Motor neuron (in vitro differentiated cells): ENCODE measurements around the gene AARS1. TPM values are rescaled to one million over a fixed set of nuclear protein-coding genes. Genes with fewer than 3 reads are reported as not detected.
"Not testable (repeated sequence)": the region's sequence is repeated elsewhere in the genome, so short reads cannot be mapped to it uniquely, and the experiment has no call there.

Experiments
- ATAC-seq, 8 experiments: fragments of 200-7000 bp; cut with Tn5 transposase; replicated peaks in 6 of 8; 2 replicates each; pipeline ENCODE4 v1.8.0; 2021; ENCODE audit warnings: mild to moderate bottlenecking in 8 of 8, moderate library complexity in 8 of 8
- H3K27ac ChIP-seq, 2 donors: fragments of 250-450 bp; sonication (Bioruptor Pico); 2 replicates each; pipeline ENCODE4 v1.9.0; 2021; ENCODE audit warnings: antibody characterized with exemption in 2 of 2, mild to moderate bottlenecking in 2 of 2, moderate library complexity in 1 of 2
- H3K4me1 ChIP-seq, 2 donors: fragments of 250-450 bp; sonication (Bioruptor Pico); replicated peaks in 1 of 2; 2 replicates each; pipeline ENCODE4 v1.6.1; 2021; ENCODE audit warnings: antibody characterized with exemption in 2 of 2, mild to moderate bottlenecking in 2 of 2, moderate library complexity in 1 of 2
- H3K4me3 ChIP-seq, 5 donors: fragments of 250-450 bp; sonication (Bioruptor Pico); 2 replicates each; pipeline ENCODE4 v1.9.0; 2021; ENCODE audit warnings: antibody characterized with exemption in 5 of 5, mild to moderate bottlenecking in 5 of 5, moderate library complexity in 4 of 5
- WGBS, 10 experiments: fragments of 450-650 bp; shearing (Covaris generic); methylation state at CpG; one replicate each; pipeline ENCODE4 v1.0.0; 2022; 5-methylcytosine and 5-hydroxymethylcytosine counted together
- in situ Hi-C, 9 experiments: fragments of 400-800 bp; cut with MboI; loops; one replicate each; pipeline ENCODE4 v1.15.0; 2021; ENCODE audit warnings: low sequenced_read_pairs in 9 of 9, low pct_unique_long_range_greater_than_20kb in 2 of 9; ENCODE audit not compliant: unreplicated experiment in 9 of 9
- total RNA-seq, 8 experiments: library from RNA; unstranded; fragments of 300-600 nt; gene quantifications; 2 replicates each; pipeline versions ENCODE4 v1.2.3 to v1.2.4, GENCODE V29; 2022

AARS1 gene
- total RNA-seq, 8 experiments from 2014 or later, result 78.9 to 198 (median 137) TPM

- in situ Hi-C loops, H3K4me1 ChIP-seq, H3K4me3 ChIP-seq, H3K27ac ChIP-seq, ATAC-seq: not testable (repeated sequence)
- WGBS, 10 experiments, result no CpG with 5 or more reads among the region's 29 CpGs
These were observed 85.3 kb downstream of the AARS1 start for GRCh38 chr16:70204010-70204409.

GRCh38 chr16:70203508-70203907 lies 85.8 kb downstream of the AARS1 start:
- WGBS, 10 experiments, result 50 to 67% (median 50%) methylated on average over 1 of the region's 7 CpGs; no CpG with 5 or more reads in 7 of the 10 experiments

More at GRCh38 chr16:70203508-70203907, 85.8 kb downstream of the AARS1 start:
- H3K4me1 ChIP-seq, ATAC-seq, H3K27ac ChIP-seq, in situ Hi-C loops, H3K4me3 ChIP-seq: not testable (repeated sequence)

Other genes with a start within 250 kb of the AARS1 start
- 10 to 100 TPM; 11.2 to 49.0 (median 16.1) TPM for gene PDPR, start 175.2 kb downstream of the AARS1 start, total RNA-seq
- 1 to 10 TPM in 5 of 8 experiments, under 1 TPM in 3; 0.49 to 4.7 (median 1.2) TPM for gene CLEC18C, start 115.7 kb downstream of the AARS1 start, total RNA-seq
- gene EXOSC6, start 37.6 kb downstream of the AARS1 start, total RNA-seq, result 10 to 100 TPM; 20.6 to 35.2 (median 21.3) TPM
- 10 to 100 TPM; 18.8 to 37.4 (median 29.5) TPM for gene DDX19B, start 9.7 kb upstream of the AARS1 start, total RNA-seq
- gene DDX19A, start 57.4 kb upstream of the AARS1 start, total RNA-seq, result 10 to 100 TPM; 29.0 to 54.7 (median 41.0) TPM
- 10 to 100 TPM; 14.2 to 35.6 (median 22.0) TPM for gene ST3GAL2, start 149.6 kb upstream of the AARS1 start, total RNA-seq
- 10 to 100 TPM in 2 of 8 experiments, 1 to 10 TPM in 6; 4.4 to 18.2 (median 7.6) TPM for gene FCSK, start 165.1 kb upstream of the AARS1 start, total RNA-seq
- gene COG4, start 234.0 kb upstream of the AARS1 start, total RNA-seq, result 10 to 100 TPM; 43.4 to 84.9 (median 53.6) TPM
- gene SF3B3, start 234.3 kb upstream of the AARS1 start, total RNA-seq, result 100 to 1,000 TPM in 3 of 8 experiments, 10 to 100 TPM in 5; 74.7 to 258 (median 96.0) TPM